Motor neuron (in vitro differentiated cells): Measurements from ENCODE around the gene PPP1R12C. TPM values are rescaled to one million over a fixed set of nuclear protein-coding genes. Genes with fewer than 3 reads are reported as not detected.
A peak's percentile ranks its signal among the peaks of the same experiment; 100 is the strongest.

Experiments
- ATAC-seq, 8 experiments: fragments of 200-7000 bp; cut with Tn5 transposase; replicated peaks in 6 of 8; 2 replicates each; pipeline ENCODE4 v1.8.0; 2021; ENCODE audit warnings: mild to moderate bottlenecking in 8 of 8, moderate library complexity in 8 of 8
- H3K27ac ChIP-seq, 2 donors: fragments of 250-450 bp; sonication (Bioruptor Pico); 2 replicates each; pipeline ENCODE4 v1.9.0; 2021; ENCODE audit warnings: antibody characterized with exemption in 2 of 2, mild to moderate bottlenecking in 2 of 2, moderate library complexity in 1 of 2
- H3K4me1 ChIP-seq, 2 donors: fragments of 250-450 bp; sonication (Bioruptor Pico); replicated peaks in 1 of 2; 2 replicates each; pipeline ENCODE4 v1.6.1; 2021; ENCODE audit warnings: antibody characterized with exemption in 2 of 2, mild to moderate bottlenecking in 2 of 2, moderate library complexity in 1 of 2
- H3K4me3 ChIP-seq, 5 donors: fragments of 250-450 bp; sonication (Bioruptor Pico); 2 replicates each; pipeline ENCODE4 v1.9.0; 2021; ENCODE audit warnings: antibody characterized with exemption in 5 of 5, mild to moderate bottlenecking in 5 of 5, moderate library complexity in 4 of 5
- WGBS, 10 experiments: fragments of 450-650 bp; shearing (Covaris generic); methylation state at CpG; one replicate each; pipeline ENCODE4 v1.0.0; 2022; 5-methylcytosine and 5-hydroxymethylcytosine counted together
- in situ Hi-C, 9 experiments: fragments of 400-800 bp; cut with MboI; loops; one replicate each; pipeline ENCODE4 v1.15.0; 2021; ENCODE audit warnings: low sequenced_read_pairs in 9 of 9, low pct_unique_long_range_greater_than_20kb in 2 of 9; ENCODE audit not compliant: unreplicated experiment in 9 of 9
- total RNA-seq, 8 experiments: library from RNA; unstranded; fragments of 300-600 nt; gene quantifications; 2 replicates each; pipeline versions ENCODE4 v1.2.3 to v1.2.4, GENCODE V29; 2022

The PPP1R12C gene
- total RNA-seq, 8 experiments from 2014 or later = 16.6 to 66.3 (median 36.7) TPM

GRCh38 chr19:55080968-55081769 is 36.3 kb downstream of the PPP1R12C start:
- in situ Hi-C loops = no loop called here
- H3K4me3 ChIP-seq = peak overlapping the region; percentile 30 to 65 (median 38)
- peak overlapping the region in 1 of 2 donors; percentile 86 for H3K27ac ChIP-seq
- peaks cover 3 to 6% of the 10 kb centered on the region in 2 donors for H3K4me1 ChIP-seq
- ATAC-seq = peak; percentile 24 to 74 (median 65)
- 0 to 5% (median 0%) methylated on average over 1 to 9 of the region's 60 CpGs; no CpG with 5 or more reads in 6 of the 10 experiments for WGBS, 10 experiments

- WGBS, 10 experiments = 0 to 7% (median 4%) methylated on average over 4 to 20 of the region's 55 CpGs; no CpG with 5 or more reads in 7 of the 10 experiments
- peak overlapping the region in 1 of 2 donors; percentile 63 for H3K27ac ChIP-seq
- H3K4me3 ChIP-seq = peak overlapping the region in 4 of 5 donors; percentile 35 to 65 (median 44)
- in situ Hi-C loops = no loop called here
- no peaks in the 10 kb centered on the region for H3K4me1 ChIP-seq
- peak; percentile 55 to 76 (median 62) for ATAC-seq
These were observed 37.1 kb downstream of the PPP1R12C start for GRCh38 chr19:55080121-55080967.

GRCh38 chr19:55079400-55080038 is 37.9 kb downstream of the PPP1R12C start:
- Histone ChIP-seq H3K27ac (no peak overlapping the region), H3K4me1 (no peaks in the 10 kb centered on the region), H3K4me3 (peak overlapping the region in 2 of 5 donors; percentile 51 to 65)
- in situ Hi-C loops = no loop called here
- WGBS, 10 experiments = 54 to 100% (median 70%) methylated on average over 1 to 5 of the region's 19 CpGs; no CpG with 5 or more reads in 5 of the 10 experiments
- no peak for ATAC-seq

- ATAC-seq = no peak
- Histone ChIP-seq H3K27ac (no peak overlapping the region), H3K4me1 (no peaks in the 10 kb centered on the region), H3K4me3 (no peak overlapping the region)
- in situ Hi-C loops = no loop called here
- WGBS, 10 experiments = 50 to 92% (median 70%) methylated on average over 1 to 2 of the region's 5 CpGs; no CpG with 5 or more reads in 6 of the 10 experiments
These were observed 38.4 kb downstream of the PPP1R12C start for GRCh38 chr19:55078996-55079395.

DNA sequence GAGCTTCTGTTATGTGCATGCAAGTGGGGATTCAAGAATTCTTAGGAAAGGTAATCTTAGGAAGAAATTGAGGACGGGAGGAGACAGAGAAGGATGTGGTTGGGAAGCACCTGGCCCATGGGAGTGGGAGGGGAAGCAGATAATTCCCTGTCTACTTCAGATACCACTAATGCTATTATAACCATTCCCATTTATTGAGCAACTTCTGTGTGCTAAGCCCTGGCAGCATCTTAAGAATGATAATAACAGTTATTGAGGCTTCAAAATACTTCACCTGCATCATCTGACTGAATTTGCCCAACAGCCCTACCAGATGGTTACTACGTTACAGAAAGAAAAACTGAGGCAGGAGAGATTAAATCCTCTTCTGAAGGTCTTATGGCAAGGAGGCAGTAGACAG is 40.3 kb downstream of the PPP1R12C start:
- 40 to 83% (median 67%) methylated on average over 1 to 2 of the region's 2 CpGs; no CpG with 5 or more reads in 3 of the 10 experiments for WGBS, 10 experiments
- no peak for ATAC-seq
- in situ Hi-C loops = no loop called here
- Histone ChIP-seq H3K27ac (no peak overlapping the region), H3K4me1 (no peaks in the 10 kb centered on the region), H3K4me3 (no peak overlapping the region)

- H3K4me3 ChIP-seq = no peak overlapping the region
- no peak overlapping the region for H3K27ac ChIP-seq
- 14% methylated on average over 1 of the region's 12 CpGs; no CpG with 5 or more reads in 8 of the 10 experiments for WGBS, 10 experiments
- in situ Hi-C loops = no loop called here
- ATAC-seq = no peak
- no peaks in the 10 kb centered on the region for H3K4me1 ChIP-seq
These were observed 41.1 kb downstream of the PPP1R12C start for GRCh38 chr19:55076321-55076720.

GRCh38 chr19:55075371-55075998 is 42.0 kb downstream of the PPP1R12C start, which contains the start of gene EPS8L1:
Gene EPS8L1, plus strand, starts transcription at chr19:55075869. Its CDS starts 576 bp downstream, at chr19:55076445.
- no peak for ATAC-seq
- 0 to 54% (median 41%) methylated on average over 1 to 4 of the region's 18 CpGs; no CpG with 5 or more reads in 5 of the 10 experiments for WGBS, 10 experiments
- in situ Hi-C loops = no loop called here
- no peaks in the 10 kb centered on the region for H3K4me1 ChIP-seq
- H3K4me3 ChIP-seq = no peak within 1 kb of the TSS
- no peak within 1 kb of the TSS for H3K27ac ChIP-seq

- no peak overlapping the region for H3K4me3 ChIP-seq
- no peaks in the 10 kb centered on the region for H3K4me1 ChIP-seq
- no peak for ATAC-seq
- 42 to 100% (median 80%) methylated on average over 1 to 3 of the region's 8 CpGs; no CpG with 5 or more reads in 5 of the 10 experiments for WGBS, 10 experiments
- in situ Hi-C loops = no loop called here
- H3K27ac ChIP-seq = no peak overlapping the region
These were observed 45.5 kb downstream of the PPP1R12C start for GRCh38 chr19:55071913-55072312.

DNA sequence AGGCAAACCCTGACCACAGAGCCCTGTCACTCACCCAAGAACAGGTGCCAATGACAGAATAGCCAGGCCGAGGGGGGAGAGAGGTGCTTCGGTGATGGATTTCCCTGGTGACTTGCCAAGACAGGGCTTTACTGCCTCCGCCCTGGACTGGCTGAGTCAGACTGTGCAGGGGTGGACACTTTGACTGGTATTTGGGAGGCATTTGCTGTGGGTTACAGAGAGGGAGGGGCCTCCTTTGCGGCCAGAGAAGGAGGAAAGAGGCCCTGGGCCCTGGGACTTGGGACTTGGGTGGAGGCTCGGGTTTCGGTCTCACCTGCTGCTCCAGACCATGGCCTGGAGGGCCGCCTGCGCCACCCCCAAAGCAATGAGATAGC is 46.3 kb downstream of the PPP1R12C start:
- Histone ChIP-seq H3K4me3 (no peak overlapping the region), H3K4me1 (no peaks in the 10 kb centered on the region), H3K27ac (no peak overlapping the region)
- ATAC-seq = peak in 3 of 8 experiments; percentile 50 to 66 (median 60)
- in situ Hi-C loops = no loop called here
- WGBS, 10 experiments = 0 to 54% methylated on average over 1 to 2 of the region's 8 CpGs; no CpG with 5 or more reads in 8 of the 10 experiments

DNA sequence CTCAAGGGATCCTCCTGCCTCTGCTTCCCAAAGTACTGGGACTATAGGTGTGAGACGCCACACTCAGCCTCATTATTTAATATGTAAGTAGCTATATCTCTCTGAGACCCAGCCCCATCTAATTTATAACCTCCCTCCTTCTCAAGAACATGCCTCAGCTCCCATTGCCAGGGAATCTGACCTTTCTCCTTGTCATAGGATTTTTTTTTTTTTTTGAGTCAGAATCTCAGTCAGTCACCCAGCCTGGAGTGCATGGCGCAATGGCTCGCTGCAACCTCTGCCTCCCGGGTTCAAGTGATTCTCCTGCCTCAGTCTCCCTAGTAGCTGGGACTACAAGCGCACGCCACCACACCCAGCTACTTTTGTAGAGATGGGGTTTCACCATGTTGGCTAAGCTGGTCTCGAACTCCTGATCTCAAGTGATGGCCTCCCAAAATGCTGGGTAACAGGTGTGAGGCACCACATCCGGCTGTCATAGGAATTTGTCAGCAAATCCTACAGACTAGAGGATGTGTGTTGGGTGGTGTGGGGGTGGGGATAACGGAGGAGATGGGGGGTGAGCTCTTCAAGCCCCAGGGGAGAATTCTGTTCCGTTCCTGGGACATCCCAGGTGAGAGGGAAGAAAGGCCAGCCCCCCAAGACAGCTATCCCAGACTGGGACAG is 46.8 kb downstream of the PPP1R12C start:
- H3K27ac ChIP-seq = no peak overlapping the region
- no peak overlapping the region for H3K4me3 ChIP-seq
- no peak for ATAC-seq
- in situ Hi-C loops = no loop called here
- 50 to 94% (median 63%) methylated on average over 1 to 5 of the region's 10 CpGs; no CpG with 5 or more reads in 1 of the 10 experiments for WGBS, 10 experiments
- no peaks in the 10 kb centered on the region for H3K4me1 ChIP-seq

DNA sequence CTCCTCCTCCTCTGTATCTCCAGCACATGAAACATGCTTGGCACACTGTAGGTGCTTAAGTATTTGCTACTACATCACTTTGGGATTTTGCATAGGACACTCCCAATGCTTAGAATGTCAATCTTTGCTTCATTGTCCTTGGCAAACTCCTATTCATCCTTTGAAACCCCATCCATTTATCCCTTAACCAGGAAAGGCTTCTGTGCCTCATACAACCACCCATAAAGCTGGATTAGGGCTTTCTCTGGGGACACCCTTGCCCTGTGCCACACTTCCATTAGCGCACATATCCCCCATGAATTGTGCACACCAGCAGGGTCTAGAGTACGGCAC is 47.6 kb downstream of the PPP1R12C start:
- no peak overlapping the region for H3K27ac ChIP-seq
- in situ Hi-C loops = no loop called here

More for the DNA sequence above, 47.6 kb downstream of the PPP1R12C start:
- peak overlapping the region in 2 of 5 donors; percentile 45 to 55 for H3K4me3 ChIP-seq
- H3K4me1 ChIP-seq = no peaks in the 10 kb centered on the region
- WGBS, 10 experiments = 33 to 83% (median 80%) methylated on average over 1 to 2 of the region's 2 CpGs; no CpG with 5 or more reads in 5 of the 10 experiments
- ATAC-seq = peak in 2 of 8 experiments; percentile 2 to 4
